HG03469 (cell line): ENCODE data around the gene USP31.

ENCODE experiments used
- ATAC-seq: cut with Tn5 transposase; IDR thresholded peaks from one replicate; pipeline ENCODE4 v1.9.1; 2021; ENCODE audit warnings: mild to moderate bottlenecking, moderate library complexity, moderate number of reproducible peaks; ENCODE audit not compliant: unreplicated experiment

The USP31 gene

GRCh38 chr16:23026784-23027362, 122.4 kb downstream of the USP31 start:
- ATAC-seq: no peak

GRCh38 chr16:23025692-23026307, 123.5 kb downstream of the USP31 start:
- ATAC-seq: no peak

GRCh38 chr16:23024044-23024443, 125.2 kb downstream of the USP31 start:
- ATAC-seq: no peak

GRCh38 chr16:23020084-23020483, 129.2 kb downstream of the USP31 start:
- ATAC-seq: no peak

GRCh38 chr16:23016368-23016767, 132.9 kb downstream of the USP31 start:
- no peak for ATAC-seq

- no peak for ATAC-seq
Observed at GRCh38 chr16:23015580-23015979, 133.7 kb downstream of the USP31 start.

- no peak for ATAC-seq
Observed at GRCh38 chr16:23014592-23014991, 134.7 kb downstream of the USP31 start.
